ENCODE measurements around the gene GLIPR2. TPM values are rescaled to one million over a fixed set of nuclear protein-coding genes. Genes with fewer than 3 reads are reported as not detected.

GLIPR2 gene
- total RNA-seq, 1 experiment from 2014 or later = 0.96 TPM

- intact Hi-C loops (cut with micrococcal nuclease) = no loop called here
- BruUV-seq (replicated peaks) = no TSS peak
- POLR2A ChIA-PET = no interaction called here
- no peaks in the 10 kb centered on the region for H3K27me3 Mint-ChIP-seq (ENCODE audit: insufficient read depth, unreplicated experiment)
- no peak for DNase-seq (ENCODE audit: unreplicated experiment)
- no peak overlapping the region for H3K4me3 Mint-ChIP-seq (ENCODE audit: unreplicated experiment)
- H3K9me3 Mint-ChIP-seq (ENCODE audit: unreplicated experiment) = no peaks in the 10 kb centered on the region
- H3K27ac Mint-ChIP-seq (ENCODE audit: low read depth, unreplicated experiment) = no peak overlapping the region
- CTCF ChIA-PET = no interaction called here
- H3K36me3 Mint-ChIP-seq (ENCODE audit: insufficient read depth, unreplicated experiment) = no peaks in the 10 kb centered on the region
- TF ChIP-seq CTCF (IDR thresholded peaks at IDR 0.05; ENCODE audit: unreplicated experiment) = no peak
- no peaks in the 10 kb centered on the region for H3K4me1 Mint-ChIP-seq (ENCODE audit: insufficient read depth, unreplicated experiment)
These were observed 15.8 kb upstream of the GLIPR2 start for GRCh38 chr9:36120705-36121104.

- DNase-seq (ENCODE audit: unreplicated experiment) = no peak
- intact Hi-C loops (cut with micrococcal nuclease) = no loop called here
- H3K27me3 Mint-ChIP-seq (ENCODE audit: insufficient read depth, unreplicated experiment) = no peaks in the 10 kb centered on the region
- no peaks in the 10 kb centered on the region for H3K9me3 Mint-ChIP-seq (ENCODE audit: unreplicated experiment)
- no peak overlapping the region for H3K27ac Mint-ChIP-seq (ENCODE audit: low read depth, unreplicated experiment)
- no peak overlapping the region for H3K4me3 Mint-ChIP-seq (ENCODE audit: unreplicated experiment)
- H3K4me1 Mint-ChIP-seq (ENCODE audit: insufficient read depth, unreplicated experiment) = no peaks in the 10 kb centered on the region
- ChIA-PET CTCF (interaction anchor here (0.6 kb wide), 1 partner anchor 176 kb away, joined by 3 read pairs; no protein-coding TSS in a partner anchor), POLR2A (no interaction called here)
- no peaks in the 10 kb centered on the region for H3K36me3 Mint-ChIP-seq (ENCODE audit: insufficient read depth, unreplicated experiment)
- no peak for TF ChIP-seq CTCF (IDR thresholded peaks at IDR 0.05; ENCODE audit: unreplicated experiment)
- BruUV-seq (replicated peaks) = no TSS peak
These were observed 14.6 kb upstream of the GLIPR2 start for GRCh38 chr9:36121971-36122370.

- no peak overlapping the region for H3K27ac Mint-ChIP-seq (ENCODE audit: low read depth, unreplicated experiment)
- DNase-seq (ENCODE audit: unreplicated experiment) = no peak
- no peaks in the 10 kb centered on the region for H3K27me3 Mint-ChIP-seq (ENCODE audit: insufficient read depth, unreplicated experiment)
- ChIA-PET POLR2A (no interaction called here), CTCF (no interaction called here)
- no peaks in the 10 kb centered on the region for H3K4me1 Mint-ChIP-seq (ENCODE audit: insufficient read depth, unreplicated experiment)
- no TSS peak for BruUV-seq (replicated peaks)
- H3K36me3 Mint-ChIP-seq (ENCODE audit: insufficient read depth, unreplicated experiment) = no peaks in the 10 kb centered on the region
- H3K9me3 Mint-ChIP-seq (ENCODE audit: unreplicated experiment) = no peaks in the 10 kb centered on the region
- no peak overlapping the region for H3K4me3 Mint-ChIP-seq (ENCODE audit: unreplicated experiment)
- intact Hi-C loops (cut with micrococcal nuclease) = no loop called here
- no peak for TF ChIP-seq CTCF (IDR thresholded peaks at IDR 0.05; ENCODE audit: unreplicated experiment)
These were observed 13.0 kb upstream of the GLIPR2 start for GRCh38 chr9:36123515-36123914.

- H3K27me3 Mint-ChIP-seq (ENCODE audit: insufficient read depth, unreplicated experiment) = no peaks in the 10 kb centered on the region
- no peak overlapping the region for H3K4me3 Mint-ChIP-seq (ENCODE audit: unreplicated experiment)
- no peak for DNase-seq (ENCODE audit: unreplicated experiment)
- H3K27ac Mint-ChIP-seq (ENCODE audit: low read depth, unreplicated experiment) = no peak overlapping the region
- no peaks in the 10 kb centered on the region for H3K9me3 Mint-ChIP-seq (ENCODE audit: unreplicated experiment)
- no TSS peak for BruUV-seq (replicated peaks)
- ChIA-PET POLR2A (no interaction called here), CTCF (interaction anchor here (0.8 kb wide), 1 partner anchor 24 kb away, joined by 3 read pairs; no protein-coding TSS in a partner anchor)
- intact Hi-C loops (cut with micrococcal nuclease) = no loop called here
- H3K36me3 Mint-ChIP-seq (ENCODE audit: insufficient read depth, unreplicated experiment) = no peaks in the 10 kb centered on the region
- no peak for TF ChIP-seq CTCF (IDR thresholded peaks at IDR 0.05; ENCODE audit: unreplicated experiment)
- H3K4me1 Mint-ChIP-seq (ENCODE audit: insufficient read depth, unreplicated experiment) = no peaks in the 10 kb centered on the region
These were observed 11.3 kb upstream of the GLIPR2 start for GRCh38 chr9:36125062-36125855.

Data from MCF 10A (cell line).